Left lobe of liver (tissue), 2 donors: ENCODE data around the gene CREBRF. TPM values are rescaled to one million over a fixed set of nuclear protein-coding genes. Genes with fewer than 3 reads are reported as not detected.
"Not testable (repeated sequence)": the region's sequence is repeated elsewhere in the genome, so short reads cannot be mapped to it uniquely, and the experiment has no call there.

ENCODE experiments used
- ATAC-seq: fragments of 200-7000 bp; cut with Tn5 transposase; one replicate; pipeline ENCODE4 v1.9.1; 2020; ENCODE audit warnings: mild to moderate bottlenecking, moderate library complexity
- DNase-seq: peaks from one replicate; pipeline ENCODE4 v3.0.0-alpha.2; 2020; ENCODE audit warnings: low spot score
- total RNA-seq: library from RNA; stranded (reverse); gene quantifications from one replicate; pipeline ENCODE4 v1.2.1, GENCODE V29; 2021
- donor health status: DM: no; HTN: no; CAD: no; lungs with moderate emphysema.
- donor health status: DM: no; HTN: yes; CAD: no.

CREBRF gene
- total RNA-seq: 10.2 TPM

DNA sequence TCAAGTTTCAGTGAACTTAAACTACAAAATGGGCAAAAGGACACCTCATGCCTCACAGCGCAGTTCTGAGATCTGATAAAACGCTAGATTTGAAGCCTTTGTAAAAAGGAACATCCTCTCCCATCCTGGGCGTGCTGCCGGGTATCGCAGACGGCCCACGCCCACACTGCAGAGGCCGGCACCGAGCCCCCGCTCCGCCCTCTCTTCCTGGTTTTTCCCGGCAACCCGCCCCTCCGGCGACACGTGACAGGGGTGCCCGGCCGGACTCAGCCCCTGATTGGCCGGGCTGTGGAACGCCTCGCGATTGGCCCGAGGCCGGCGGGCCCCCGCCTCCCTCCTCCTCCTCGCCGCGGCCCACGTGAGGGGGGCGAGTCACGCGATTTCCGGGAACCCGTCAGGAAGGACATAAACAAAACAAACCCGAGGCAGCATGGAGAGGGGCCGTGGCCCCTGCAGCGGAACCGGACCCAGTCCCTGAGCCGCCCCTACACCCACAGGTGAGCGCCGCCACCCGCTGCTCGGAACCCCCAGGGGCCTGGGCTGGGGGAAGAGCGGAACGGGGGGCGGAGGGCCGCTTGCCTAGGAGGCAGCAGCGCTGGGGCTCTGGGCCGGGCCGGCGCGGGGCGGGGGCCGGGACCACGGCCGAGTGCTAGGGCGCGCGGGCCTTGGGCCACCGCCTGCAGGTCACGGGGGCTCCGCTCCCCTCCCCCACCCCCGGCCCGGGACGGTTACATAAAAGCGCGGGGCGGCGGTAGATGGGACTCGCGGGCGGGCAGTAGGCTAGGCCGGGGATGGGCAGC, at the start of gene CREBRF:
Gene CREBRF (plus strand): TSS at position 370 of the 800 bp plus-strand sequence. CDS start 24,424 bp downstream, outside the sequence.
- DNase-seq (peak; percentile 99), ATAC-seq (peak; percentile 79)

GRCh38 chr5:173010021-173010420, 46.1 kb upstream of the CREBRF start:
- DNase-seq (no peak), ATAC-seq (no peak)

DNA sequence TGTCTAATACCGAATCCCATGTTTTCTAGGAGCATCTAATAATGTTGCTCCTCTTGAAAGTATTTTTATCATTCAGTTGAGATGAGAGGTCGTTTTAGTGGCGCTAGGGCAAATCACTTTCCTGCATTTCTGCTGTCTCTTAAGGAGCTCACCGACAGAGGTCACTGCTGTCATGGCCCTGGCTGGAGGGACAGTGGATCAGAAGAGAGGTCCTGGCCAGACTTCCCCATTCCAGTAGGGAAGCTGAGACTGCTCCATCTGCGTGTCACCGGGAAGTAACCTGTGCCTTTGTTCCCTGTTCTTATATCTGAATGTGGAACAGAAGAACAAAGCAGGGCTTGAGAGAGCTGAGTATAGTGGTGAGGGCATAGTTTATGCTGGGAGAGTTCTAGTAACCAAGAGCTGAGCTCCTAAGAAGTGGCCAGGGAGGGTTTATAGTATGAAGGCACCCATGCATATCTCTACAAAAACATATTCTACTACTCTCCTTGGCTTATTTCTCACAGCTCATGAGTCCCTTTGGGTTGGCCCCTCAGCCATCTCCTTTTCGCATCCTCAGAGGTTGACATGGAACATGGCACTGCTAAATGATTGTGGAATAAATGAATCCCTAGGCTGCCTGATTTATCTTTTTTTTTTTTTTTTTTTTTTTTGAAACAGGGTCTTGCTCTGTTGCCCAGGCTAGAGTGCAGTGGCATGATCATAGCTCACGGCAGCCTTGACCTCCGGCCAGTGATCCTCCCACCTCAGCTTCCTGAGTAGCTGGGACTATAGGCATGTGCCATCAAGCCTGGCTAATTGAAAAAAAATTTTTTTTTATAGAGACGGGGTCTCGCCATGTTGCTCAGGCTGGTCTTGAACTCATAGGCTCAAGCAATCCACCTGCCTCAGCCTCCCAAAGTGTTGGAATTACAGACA, 45.3 kb upstream of the CREBRF start:
- DNase-seq (peak; percentile 53), ATAC-seq (peak; percentile 80)

DNA sequence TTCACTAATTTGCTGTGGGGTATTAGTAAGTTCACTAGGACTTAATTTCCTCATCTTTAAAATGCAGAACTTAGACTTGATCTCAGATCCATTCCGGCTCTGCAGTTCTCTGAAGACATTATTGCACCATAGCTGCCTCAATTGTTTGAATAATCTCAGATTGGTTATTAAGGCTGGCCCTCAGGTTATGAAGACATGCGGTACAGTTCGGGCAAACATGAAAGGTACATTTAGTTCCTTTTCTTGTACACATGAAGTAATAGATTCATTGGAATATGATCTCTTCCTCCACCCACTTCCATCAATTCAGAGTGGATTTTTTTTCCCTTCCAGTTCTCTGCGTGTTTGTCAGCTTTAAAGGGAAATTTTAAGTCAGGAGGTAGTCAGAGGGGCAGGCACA, 44.6 kb upstream of the CREBRF start:
- ATAC-seq: peak; percentile 12
- DNase-seq: peak; percentile 23

DNA sequence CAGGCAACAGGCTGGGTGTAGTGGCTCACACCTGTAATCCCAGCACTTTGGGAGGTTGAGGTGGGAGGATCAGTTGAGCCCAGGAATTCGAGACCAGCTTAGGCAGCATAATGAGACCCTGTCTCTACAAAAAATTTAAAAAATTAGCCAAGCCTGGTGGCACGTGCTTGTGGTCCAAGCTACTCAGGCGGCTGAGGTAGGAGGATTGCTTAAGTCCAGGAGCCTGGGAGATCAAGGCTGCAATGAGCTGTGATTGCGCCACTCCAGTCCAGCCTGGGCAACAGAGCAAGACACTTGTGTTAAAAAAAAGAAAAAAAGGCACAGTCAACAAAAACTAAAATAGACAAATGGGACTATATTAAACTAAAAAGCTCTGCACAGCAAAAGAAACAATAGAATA, 43.3 kb upstream of the CREBRF start:
- ATAC-seq (peak; percentile 29), DNase-seq (peak; percentile 51)

- DNase-seq: no peak
- no peak for ATAC-seq
Observed at GRCh38 chr5:173014671-173015070, 41.5 kb upstream of the CREBRF start.

DNA sequence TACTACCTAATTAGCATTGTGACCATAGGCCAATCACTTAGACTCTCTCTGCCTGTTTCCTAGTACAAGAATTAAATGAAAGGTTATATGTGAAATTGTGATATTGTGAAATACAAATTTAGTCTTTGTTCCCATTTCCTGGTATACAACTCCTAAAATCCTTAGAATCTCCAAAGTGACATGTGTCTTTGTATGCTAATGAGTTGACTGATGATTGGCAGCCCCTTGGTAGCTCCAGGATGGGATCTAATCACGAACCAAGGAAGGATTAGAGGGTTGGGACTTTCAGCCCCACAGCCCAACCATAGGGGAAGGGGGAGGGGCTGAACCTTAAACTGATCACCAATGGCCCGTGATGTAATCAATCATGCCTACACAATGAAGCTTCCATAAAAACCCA, 41.0 kb upstream of the CREBRF start:
- ATAC-seq (no peak), DNase-seq (peak; percentile 30)

DNA sequence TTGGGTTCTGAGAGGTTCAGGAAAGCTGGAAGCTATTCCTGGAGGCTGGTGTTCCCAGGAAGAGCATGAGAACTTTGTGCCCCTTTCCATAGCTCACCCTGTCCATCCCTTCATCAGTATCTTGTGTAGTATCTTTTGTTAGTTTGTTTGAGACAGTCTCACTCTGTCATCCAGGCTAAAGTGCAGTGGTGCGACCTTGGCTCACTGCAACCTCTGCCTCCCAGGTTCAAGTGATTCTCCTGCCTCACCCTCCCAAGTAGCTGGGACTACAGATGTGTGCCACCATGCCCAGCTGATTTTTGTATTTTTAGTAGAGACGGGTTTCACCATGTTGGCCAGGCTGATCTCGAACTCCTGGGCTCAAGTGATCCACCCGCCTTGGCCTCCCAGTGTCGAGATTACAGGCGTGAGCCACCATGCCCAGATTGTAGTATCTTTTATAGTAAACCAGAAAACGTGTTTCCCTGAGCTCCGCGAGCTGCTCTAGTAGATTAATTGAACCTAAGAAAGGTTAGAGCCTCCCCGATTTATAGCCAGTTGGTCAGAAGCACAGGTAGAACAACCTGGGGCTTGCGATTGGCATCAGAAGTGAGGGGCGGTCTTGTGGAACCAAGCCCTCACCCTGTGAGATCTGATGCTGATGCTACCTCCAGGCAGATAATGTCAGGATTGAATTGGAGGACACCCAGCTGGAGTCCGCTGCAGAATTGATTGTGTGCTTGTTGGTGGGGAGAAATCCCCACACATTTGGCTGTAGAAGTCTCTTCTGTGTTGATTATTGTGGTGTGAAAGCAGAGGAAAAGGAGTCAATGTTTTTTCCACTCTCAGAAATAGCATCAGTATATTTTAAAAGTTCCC, 40.3 kb upstream of the CREBRF start:
- DNase-seq (peak; percentile 42), ATAC-seq (peak; percentile 24)

DNA sequence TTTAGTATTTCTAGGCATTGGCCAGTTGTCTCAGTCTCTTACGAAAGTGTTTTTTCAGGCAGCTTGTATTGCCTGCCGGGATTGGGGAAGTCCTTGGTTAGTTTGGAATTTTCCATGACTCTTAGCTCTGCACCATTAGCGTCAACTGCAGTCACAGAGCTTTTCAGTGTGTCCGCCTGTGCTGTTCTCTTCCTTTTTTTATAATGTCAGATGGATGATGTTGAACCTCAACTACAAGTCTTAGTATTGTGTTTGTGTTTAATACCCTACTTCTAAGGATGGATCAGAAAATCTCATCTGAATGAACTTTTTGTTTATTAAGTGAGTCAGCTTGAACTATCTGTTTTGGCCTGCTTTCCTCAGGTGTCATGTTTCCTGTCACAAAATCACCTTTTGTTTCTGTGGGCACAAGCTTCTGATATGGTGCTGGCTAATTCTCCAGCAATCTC, 39.5 kb upstream of the CREBRF start:
- ATAC-seq (peak; percentile 81), DNase-seq (peak; percentile 48)

GRCh38 chr5:173017087-173017486, 39.1 kb upstream of the CREBRF start:
- DNase-seq: peak; percentile 39
- ATAC-seq: not testable (repeated sequence)

GRCh38 chr5:173018358-173018757, 37.8 kb upstream of the CREBRF start:
- peak; percentile 37 for DNase-seq
- no peak for ATAC-seq

- DNase-seq (no peak), ATAC-seq (no peak)
Observed at GRCh38 chr5:173020154-173020581, 36.0 kb upstream of the CREBRF start.

GRCh38 chr5:173020643-173021042, 35.5 kb upstream of the CREBRF start:
- DNase-seq: peak; percentile 33

GRCh38 chr5:173025651-173026050, 30.5 kb upstream of the CREBRF start:
- DNase-seq (no peak), ATAC-seq (no peak)

More at GRCh38 chr5:173020643-173021042, 35.5 kb upstream of the CREBRF start:
- peak; percentile 27 for ATAC-seq

DNA sequence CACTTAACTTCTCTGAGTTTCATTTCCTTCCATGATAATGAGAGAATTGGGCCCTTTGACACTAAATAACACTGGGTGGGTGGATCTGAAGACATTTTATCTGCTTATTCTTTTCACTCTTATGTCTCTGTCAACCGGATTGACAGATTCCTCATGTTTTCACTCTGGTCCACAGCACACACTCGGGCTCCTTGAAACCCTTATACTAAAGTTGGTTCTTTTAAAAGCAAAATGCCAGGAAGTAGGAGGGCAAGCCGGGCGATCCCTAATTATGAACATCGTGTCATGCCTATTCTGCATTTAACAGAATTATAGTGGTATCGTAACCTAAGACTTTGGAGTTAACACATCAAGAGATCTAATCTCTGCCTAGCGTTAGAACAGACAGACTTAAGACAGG, 28.2 kb upstream of the CREBRF start:
- ATAC-seq (no peak), DNase-seq (no peak)

GRCh38 chr5:173028811-173029327, 27.3 kb upstream of the CREBRF start:
- DNase-seq (no peak), ATAC-seq (no peak)

- ATAC-seq: peak; percentile 55
- DNase-seq: no peak
Observed at GRCh38 chr5:173029499-173029921, 26.6 kb upstream of the CREBRF start.

DNA sequence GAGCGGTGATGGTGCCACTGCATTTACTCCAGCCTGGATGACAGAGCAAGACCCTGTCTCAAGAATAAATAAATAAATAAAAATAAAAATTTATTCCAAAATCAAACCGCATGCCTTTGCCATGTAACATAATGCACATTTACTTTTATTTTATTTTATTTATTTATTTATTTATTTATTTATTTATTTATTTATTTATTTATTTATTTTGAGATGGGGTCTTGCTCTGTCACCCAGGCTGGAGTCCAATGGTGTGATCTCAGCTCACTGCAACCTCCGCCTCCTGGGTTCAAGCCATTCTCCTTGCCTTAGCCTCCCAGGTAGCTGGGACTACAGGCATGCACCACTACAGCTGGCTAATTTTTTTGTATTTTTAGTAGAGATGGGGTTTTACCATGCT, 24.1 kb upstream of the CREBRF start:
- not testable (repeated sequence) for ATAC-seq, DNase-seq

- ATAC-seq (no peak), DNase-seq (no peak)
Observed at GRCh38 chr5:173032730-173033129, 23.4 kb upstream of the CREBRF start.

DNA sequence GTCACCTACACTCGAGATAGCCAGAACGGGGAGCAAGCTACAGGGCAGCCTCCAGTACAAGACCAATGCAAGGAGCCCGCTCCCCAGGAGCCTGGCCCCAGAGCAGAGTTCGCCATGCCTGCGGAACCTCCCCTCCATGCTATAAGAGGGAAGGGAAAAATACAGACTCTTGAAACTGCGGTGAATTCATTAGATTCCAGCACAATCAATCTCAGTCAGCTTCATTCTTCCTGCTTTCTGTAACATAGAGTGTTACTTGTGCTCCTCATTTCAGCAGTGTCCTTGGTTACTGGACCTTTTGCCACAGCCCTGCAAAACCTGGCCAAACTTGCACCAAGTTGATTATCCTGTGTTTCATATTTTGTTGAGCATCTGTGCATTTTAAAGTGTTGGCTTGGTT, 22.2 kb upstream of the CREBRF start:
- DNase-seq: no peak
- ATAC-seq: peak; percentile 21
